OCI-LY7 (cell line): Measurements from ENCODE around the gene AGBL4. TPM values are rescaled to one million over a fixed set of nuclear protein-coding genes. Genes with fewer than 3 reads are reported as not detected.

Source experiments
- BruUV-seq: library from RNA; stranded (reverse); fragments of 400-500 nt; replicated peaks from 2 replicates; lab custom pipeline; 2021; lab: Mats Ljungman, UMichigan
- CTCF ChIA-PET: fragments of 300-600 bp; sonication (Branson Sonifier 250); formaldehyde crosslinking; loops from one replicate; lab custom pipeline; 2022; ENCODE audit warnings: antibody characterized with exemption; ENCODE audit not compliant: unreplicated experiment; lab: Charles Lee
- POLR2A ChIA-PET: fragments of 300-600 bp; sonication (Branson Sonifier 250); formaldehyde crosslinking; loops from one replicate; lab custom pipeline; 2022; ENCODE audit warnings: antibody characterized with exemption; lab: Charles Lee
- DNase-seq: peaks from one replicate; pipeline ENCODE4 v3.0.0-alpha.2; 2015; ENCODE audit warnings: low spot score
- H2AFZ ChIP-seq: fragments of 200-600 bp; sonication (generic), shearing (Covaris generic); 2 replicates; pipeline ENCODE4 v1.6.1; 2014; ENCODE audit warnings: mild to moderate bottlenecking, antibody characterized with exemption, low read length, moderate library complexity
- H3K27ac ChIP-seq: fragments of 200-600 bp; sonication (generic); 2 replicates; pipeline ENCODE4 v1.5.1; 2014; ENCODE audit warnings: mixed run types, low read depth, mild to moderate bottlenecking, moderate library complexity, low read length, inconsistent platforms; ENCODE audit not compliant: poor library complexity, severe bottlenecking
- H3K36me3 ChIP-seq: fragments of 200-600 bp; sonication (generic); 2 replicates; pipeline ENCODE4 v1.6.1; 2014; ENCODE audit warnings: mild to moderate bottlenecking, antibody characterized with exemption, low read length, moderate library complexity, mixed read lengths; ENCODE audit not compliant: insufficient read depth
- H3K4me1 ChIP-seq: fragments of 200-600 bp; sonication (generic); 2 replicates; pipeline ENCODE4 v1.5.1; 2014; ENCODE audit warnings: mild to moderate bottlenecking, low read length; ENCODE audit not compliant: insufficient read depth, poor library complexity, severe bottlenecking
- H3K4me2 ChIP-seq: fragments of 200-600 bp; sonication (generic); 2 replicates; pipeline ENCODE4 v1.6.1; 2014; ENCODE audit warnings: mild to moderate bottlenecking, low read length
- H3K4me3 ChIP-seq: fragments of 200-600 bp; sonication (generic); 2 replicates; pipeline ENCODE4 v1.5.1; 2014; ENCODE audit warnings: mild to moderate bottlenecking, low read depth, low read length; ENCODE audit not compliant: poor library complexity, severe bottlenecking
- H3K79me2 ChIP-seq: fragments of 200-600 bp; sonication (generic); 2 replicates; pipeline ENCODE4 v1.6.1; 2016; ENCODE audit warnings: low read depth, mild to moderate bottlenecking, low read length, moderate library complexity, mixed read lengths; ENCODE audit not compliant: insufficient read depth
- H3K9me2 ChIP-seq: fragments of 200-600 bp; sonication (generic); 2 replicates; pipeline ENCODE4 v1.6.1; 2016; ENCODE audit warnings: mild to moderate bottlenecking, low read length, mixed read lengths; ENCODE audit not compliant: insufficient read depth
- H3K9me3 ChIP-seq: fragments of 200-600 bp; sonication (generic); 2 replicates; pipeline ENCODE4 v1.6.1; 2014; ENCODE audit warnings: mild to moderate bottlenecking, mixed run types, low read length, mixed read lengths
- H4K20me1 ChIP-seq: fragments of 200-600 bp; sonication (generic); 2 replicates; pipeline ENCODE4 v1.6.1; 2014; ENCODE audit warnings: mild to moderate bottlenecking, antibody characterized with exemption, low read length, moderate library complexity, mixed read lengths; ENCODE audit not compliant: insufficient read depth
- CTCF ChIP-seq: fragments of 200-600 bp; sonication (generic); conservative IDR thresholded peaks from 2 replicates; pipeline ENCODE4 v1.5.1; 2014; ENCODE audit warnings: mild to moderate bottlenecking, antibody characterized with exemption, low read length, moderate library complexity, mixed read lengths
- EZH2phosphoT487 ChIP-seq: fragments of 200-600 bp; sonication (generic); IDR thresholded peaks from 2 replicates; pipeline ENCODE4 v1.6.1; 2018; ENCODE audit warnings: low read depth, borderline replicate concordance, mild to moderate bottlenecking, mixed run types, antibody characterized with exemption, low read length, moderate library complexity, mixed read lengths
- intact Hi-C: fragments of 100-400 bp; cut with micrococcal nuclease; formaldehyde crosslinking; loops from one replicate; pipeline ENCODE4 v1.10.0; 2022; ENCODE audit not compliant: unreplicated experiment
- total RNA-seq, 2 experiments: library from RNA; depleted of rRNA in 1 of 2; stranded (reverse); fragments of >200 nt in 1 of 2; shearing (Covaris generic) in 1 of 2; gene quantifications; 2 replicates each; pipeline ENCODE4 v1.2.3, GENCODE V29; 2014 to 2022

AGBL4 gene
- total RNA-seq, 2 experiments from 2014 or later: not detected

DNA sequence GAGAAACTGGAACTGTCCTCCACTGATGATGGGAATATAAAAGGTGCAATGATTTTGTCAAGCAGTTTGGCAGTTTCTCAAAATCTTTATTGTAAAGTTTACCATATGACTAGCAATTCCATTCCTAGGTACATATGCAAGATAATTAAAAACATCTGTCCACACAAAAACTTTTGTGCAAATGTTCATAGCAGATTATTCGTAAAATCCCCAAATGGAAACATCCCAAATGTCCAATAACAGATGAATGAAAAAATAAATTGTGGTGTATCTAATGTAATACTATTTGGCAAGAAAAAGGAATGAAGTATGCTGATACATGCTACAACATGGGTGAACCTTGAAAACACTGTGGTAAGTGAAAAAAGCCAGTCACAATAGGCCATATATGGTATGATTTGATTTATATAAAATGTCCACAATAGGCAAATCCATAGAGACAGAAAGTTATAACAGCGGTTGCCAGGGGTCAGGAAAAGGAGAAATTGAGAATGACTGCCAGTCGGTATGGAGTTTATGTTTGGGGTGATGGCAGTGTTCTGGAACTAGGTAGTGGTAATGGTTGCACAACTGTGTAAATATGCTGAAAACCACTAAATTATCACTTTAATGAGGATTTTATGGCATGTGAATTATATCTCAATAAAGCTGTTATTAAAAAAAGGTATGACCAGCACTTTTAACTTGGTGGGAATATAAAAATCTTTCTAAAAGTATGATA lies 1165.4 kb downstream of the AGBL4 start:
- Histone ChIP-seq H3K9me2 (no peaks in the 10 kb centered on the region), H4K20me1 (no peaks in the 10 kb centered on the region), H3K4me3 (no peak overlapping the region), H2AFZ (no peak overlapping the region), H3K4me2 (no peak overlapping the region), H3K36me3 (no peaks in the 10 kb centered on the region), H3K9me3 (no peaks in the 10 kb centered on the region), H3K27ac (no peak overlapping the region), H3K4me1 (no peaks in the 10 kb centered on the region), H3K79me2 (no peaks in the 10 kb centered on the region)
- no peak for DNase-seq
- CTCF ChIA-PET: no interaction called here
- POLR2A ChIA-PET: no interaction called here
- TF ChIP-seq CTCF (no peak), EZH2phosphoT487 (no peak)
- intact Hi-C loops: no loop called here
- BruUV-seq: no TSS peak

GRCh38 chr1:48853006-48853405 lies 1170.7 kb downstream of the AGBL4 start:
- POLR2A ChIA-PET: interaction anchor here (0.6 kb wide), 1 partner anchor 12 kb away, joined by 3 read pairs; no protein-coding TSS in a partner anchor
- no peak for DNase-seq
- H3K27ac ChIP-seq: no peak overlapping the region
- no peaks in the 10 kb centered on the region for H3K36me3 ChIP-seq
- H3K4me1 ChIP-seq: no peaks in the 10 kb centered on the region
- CTCF ChIA-PET: no interaction called here
- H4K20me1 ChIP-seq: no peaks in the 10 kb centered on the region
- H3K4me2 ChIP-seq: no peak overlapping the region
- BruUV-seq: no TSS peak
- H3K4me3 ChIP-seq: no peak overlapping the region
- no peak for TF ChIP-seq EZH2phosphoT487
- TF ChIP-seq CTCF: no peak
- no peaks in the 10 kb centered on the region for H3K9me3 ChIP-seq
- no peaks in the 10 kb centered on the region for H3K79me2 ChIP-seq
- no peak overlapping the region for H2AFZ ChIP-seq
- intact Hi-C loops: no loop called here
- no peaks in the 10 kb centered on the region for H3K9me2 ChIP-seq

- POLR2A ChIA-PET: no interaction called here
- DNase-seq: no peak
- intact Hi-C loops: no loop called here
- H3K4me1 ChIP-seq: no peaks in the 10 kb centered on the region
- H3K27ac ChIP-seq: no peak overlapping the region
- no peaks in the 10 kb centered on the region for H4K20me1 ChIP-seq
- no peaks in the 10 kb centered on the region for H3K36me3 ChIP-seq
- H3K9me2 ChIP-seq: no peaks in the 10 kb centered on the region
- H2AFZ ChIP-seq: no peak overlapping the region
- H3K4me3 ChIP-seq: no peak overlapping the region
- no TSS peak for BruUV-seq
- CTCF ChIA-PET: no interaction called here
- H3K4me2 ChIP-seq: no peak overlapping the region
- TF ChIP-seq CTCF: no peak
- no peak for TF ChIP-seq EZH2phosphoT487
- H3K9me3 ChIP-seq: no peaks in the 10 kb centered on the region
- no peaks in the 10 kb centered on the region for H3K79me2 ChIP-seq
These were observed 1172.1 kb downstream of the AGBL4 start for GRCh38 chr1:48851638-48852037.
